Spleen (tissue), 7 donors: Measurements from ENCODE around the gene RTN4RL2.

Source experiments
- CTCF ChIP-seq, 11 experiments: fragments of 200-600 bp in 7 of 11; fragments of 450-650 bp in 4 of 11; sonication (generic) in 4 of 11; IDR thresholded peaks in 8 of 11; conservative IDR thresholded peaks in 3 of 11; 1 replicate in 7 of 11; 2 replicates in 4 of 11; pipeline versions ENCODE4 v1.4.0 to v1.8.0; 2016 to 2021; ENCODE audit warnings: antibody characterized with exemption in 11 of 11, inconsistent platforms in 4 of 11, mild to moderate bottlenecking in 1 of 11
- POLR2A ChIP-seq, 3 donors: fragments of 450-650 bp; IDR thresholded peaks; one replicate each; pipeline ENCODE4 v1.5.1; 2017; ENCODE audit warnings: antibody characterized with exemption in 3 of 3, mild to moderate bottlenecking in 1 of 3
- donor health status: DM: no; HTN: no; CAD: no; lungs with moderate emphysema.
- donor health status: DM: no; HTN: no; CAD: no.
- donor health status: DM: no; HTN: no; CAD: no.

GRCh38 chr11:57523419-57523818 lies 63.1 kb downstream of the RTN4RL2 start:
- TF ChIP-seq POLR2A (IDR thresholded peaks at IDR 0.05) (no peak), CTCF (IDR thresholded peaks at IDR 0.05 in 8 of 11, conservative IDR thresholded peaks at IDR 0.05 in 3 of 11) (no peak)
